SK-N-SH treated with all-trans-retinoic acid at 6 μM for 48 hours (cell line): ENCODE data around the gene COL4A5.

ENCODE experiments used
- ARNTL ChIP-seq: fragments of 450-650 bp; formaldehyde crosslinking; IDR thresholded peaks from 2 replicates; pipeline ENCODE4 v1.5.0; 2020; ENCODE audit warnings: low read depth, mild to moderate bottlenecking, moderate library complexity, borderline replicate concordance
- POU6F1 ChIP-seq: fragments of 250-450 bp; sonication (Bioruptor Pico); IDR thresholded peaks from 2 replicates; pipeline ENCODE4 v1.8.0; 2021; ENCODE audit warnings: low read depth, mild to moderate bottlenecking, moderate library complexity, borderline replicate concordance
- SNAI2 ChIP-seq: fragments of 250-450 bp; sonication (Bioruptor Pico); IDR thresholded peaks from 2 replicates; pipeline ENCODE4 v1.5.0; 2020; ENCODE audit warnings: mild to moderate bottlenecking, moderate library complexity
- ZNF565 ChIP-seq: fragments of 450-650 bp; formaldehyde crosslinking; conservative IDR thresholded peaks from 2 replicates; pipeline ENCODE4 v1.5.0; 2020; ENCODE audit warnings: low read depth, mild to moderate bottlenecking, moderate library complexity

GRCh38 chrX:108701633-108702032 lies 262.0 kb downstream of the COL4A5 start:
- TF ChIP-seq SNAI2 (no peak), ARNTL (no peak), POU6F1 (no peak), ZNF565 (CRISPR knock-in tag) (no peak)
